ENCODE data around the gene OPA1. TPM values are rescaled to one million over a fixed set of nuclear protein-coding genes. Genes with fewer than 3 reads are reported as not detected.

The OPA1 gene
- total RNA-seq, 1 experiment from 2014 or later = 93.8 TPM

GRCh38 chr3:193637831-193638230 is 44.8 kb downstream of the OPA1 start:
- Histone ChIP-seq H3K9ac (ENCODE audit: low read length) (no peak overlapping the region), H3K27ac (ENCODE audit: low read length) (no peak overlapping the region), H3K9me2 (replicated peaks; ENCODE audit: low read length) (no peaks in the 10 kb centered on the region), H3K27me3 (ENCODE audit: low read length) (no peaks in the 10 kb centered on the region), H4K20me1 (ENCODE audit: low read length) (no peaks in the 10 kb centered on the region), H3K79me2 (ENCODE audit: low read length) (no peaks in the 10 kb centered on the region), H3K36me3 (ENCODE audit: low read depth, low read length) (peaks cover 48% of the 10 kb centered on the region), H3K4me1 (ENCODE audit: insufficient read depth, low read length) (no peaks in the 10 kb centered on the region), H2AFZ (ENCODE audit: low read length) (no peak overlapping the region), H3K4me3 (ENCODE audit: low read length) (no peak overlapping the region), H3K4me2 (ENCODE audit: low read length) (no peak overlapping the region), H3K9me3 (ENCODE audit: low read length) (no peaks in the 10 kb centered on the region), H3F3A (ENCODE audit: low read length, unreplicated experiment) (peaks cover 3% of the 10 kb centered on the region)
- intact Hi-C loops (cut with micrococcal nuclease) = no loop called here
- DNase-seq = no peak
- TF ChIP-seq EZH2phosphoT487 (IDR thresholded peaks at IDR 0.05; ENCODE audit: borderline replicate concordance, low read length) (no peak), EZH2 (IDR thresholded peaks at IDR 0.05; ENCODE audit: low read length, unreplicated experiment) (no peak), CTCF (conservative IDR thresholded peaks at IDR 0.05; ENCODE audit: low read depth, low read length) (no peak)
- ChIA-PET CTCF (no interaction called here), POLR2A (ENCODE audit: unreplicated experiment) (no interaction called here)
- BruUV-seq (replicated peaks) = no TSS peak
- ATAC-seq = no peak

- Histone ChIP-seq H3K4me3 (ENCODE audit: low read length) (no peak overlapping the region), H3K4me2 (ENCODE audit: low read length) (no peak overlapping the region), H3K4me1 (ENCODE audit: insufficient read depth, low read length) (no peaks in the 10 kb centered on the region), H3K27me3 (ENCODE audit: low read length) (no peaks in the 10 kb centered on the region), H3F3A (ENCODE audit: low read length, unreplicated experiment) (peaks cover 3% of the 10 kb centered on the region), H3K9ac (ENCODE audit: low read length) (no peak overlapping the region), H2AFZ (ENCODE audit: low read length) (no peak overlapping the region), H3K36me3 (ENCODE audit: low read depth, low read length) (peaks cover 58% of the 10 kb centered on the region), H3K27ac (ENCODE audit: low read length) (no peak overlapping the region), H4K20me1 (ENCODE audit: low read length) (no peaks in the 10 kb centered on the region), H3K9me2 (replicated peaks; ENCODE audit: low read length) (no peaks in the 10 kb centered on the region), H3K9me3 (ENCODE audit: low read length) (no peaks in the 10 kb centered on the region), H3K79me2 (ENCODE audit: low read length) (no peaks in the 10 kb centered on the region)
- no TSS peak for BruUV-seq (replicated peaks)
- no peak for DNase-seq
- ChIA-PET POLR2A (ENCODE audit: unreplicated experiment) (no interaction called here), CTCF (no interaction called here)
- TF ChIP-seq EZH2phosphoT487 (IDR thresholded peaks at IDR 0.05; ENCODE audit: borderline replicate concordance, low read length) = no peak
- TF ChIP-seq EZH2 (IDR thresholded peaks at IDR 0.05; ENCODE audit: low read length, unreplicated experiment) = no peak
- TF ChIP-seq CTCF (conservative IDR thresholded peaks at IDR 0.05; ENCODE audit: low read depth, low read length) = no peak
- no peak for ATAC-seq
- intact Hi-C loops (cut with micrococcal nuclease) = no loop called here
Measured at GRCh38 chr3:193638833-193639232, 45.8 kb downstream of the OPA1 start.

GRCh38 chr3:193640165-193640715 is 47.2 kb downstream of the OPA1 start:
- H4K20me1 ChIP-seq (ENCODE audit: low read length) = no peaks in the 10 kb centered on the region
- DNase-seq = no peak
- BruUV-seq (replicated peaks) = no TSS peak
- no peak for TF ChIP-seq CTCF (conservative IDR thresholded peaks at IDR 0.05; ENCODE audit: low read depth, low read length)
- no peak for TF ChIP-seq EZH2phosphoT487 (IDR thresholded peaks at IDR 0.05; ENCODE audit: borderline replicate concordance, low read length)
- TF ChIP-seq EZH2 (IDR thresholded peaks at IDR 0.05; ENCODE audit: low read length, unreplicated experiment) = no peak
- H3K79me2 ChIP-seq (ENCODE audit: low read length) = no peaks in the 10 kb centered on the region
- POLR2A ChIA-PET (ENCODE audit: unreplicated experiment) = no interaction called here
- no peak for ATAC-seq
- intact Hi-C loops (cut with micrococcal nuclease) = no loop called here
- no peak overlapping the region for H3K4me3 ChIP-seq (ENCODE audit: low read length)
- no peak overlapping the region for H3K9ac ChIP-seq (ENCODE audit: low read length)
- peaks cover 68% of the 10 kb centered on the region for H3K36me3 ChIP-seq (ENCODE audit: low read depth, low read length)
- no peaks in the 10 kb centered on the region for H3K9me2 ChIP-seq (replicated peaks; ENCODE audit: low read length)
- no peaks in the 10 kb centered on the region for H3K9me3 ChIP-seq (ENCODE audit: low read length)
- H3K27ac ChIP-seq (ENCODE audit: low read length) = no peak overlapping the region
- CTCF ChIA-PET = no interaction called here
- H3K4me1 ChIP-seq (ENCODE audit: insufficient read depth, low read length) = no peaks in the 10 kb centered on the region
- peaks cover 3% of the 10 kb centered on the region for H3F3A ChIP-seq (ENCODE audit: low read length, unreplicated experiment)
- H2AFZ ChIP-seq (ENCODE audit: low read length) = no peak overlapping the region
- H3K4me2 ChIP-seq (ENCODE audit: low read length) = no peak overlapping the region
- no peaks in the 10 kb centered on the region for H3K27me3 ChIP-seq (ENCODE audit: low read length)
